GM12864 (cell line): ENCODE data around the gene MYO1G.

ENCODE experiments used
- DNase-seq: peaks from one replicate; pipeline ENCODE4 v3.0.0-alpha.2; 2011; ENCODE audit warnings: low read depth
- H3K4me3 ChIP-seq: 2 replicates; pipeline ENCODE4 v1.5.1; 2011; ENCODE audit warnings: mild to moderate bottlenecking, low read depth, low read length, control low read depth
- CTCF ChIP-seq: IDR thresholded peaks from 2 replicates; pipeline ENCODE4 v1.5.1; 2011; ENCODE audit warnings: low read depth, mild to moderate bottlenecking, moderate library complexity, low read length, control low read depth, inconsistent platforms; ENCODE audit errors: missing control alignments

The MYO1G gene

GRCh38 chr7:44979481-44980392, 922 bp upstream of the MYO1G start:
- DNase-seq = no peak
- TF ChIP-seq CTCF = peak; percentile 64
- H3K4me3 ChIP-seq = peak overlapping the region; percentile 84

- TF ChIP-seq CTCF = no peak
- peak overlapping the region; percentile 84 for H3K4me3 ChIP-seq
Measured at GRCh38 chr7:44977959-44978335, 868 bp downstream of the MYO1G start.

GRCh38 chr7:44977304-44977958, 1.4 kb downstream of the MYO1G start:
- H3K4me3 ChIP-seq = peak overlapping the region; percentile 84
- TF ChIP-seq CTCF = no peak
- no peak for DNase-seq

More at GRCh38 chr7:44977959-44978335, 868 bp downstream of the MYO1G start:
- DNase-seq = no peak

GRCh38 chr7:44976746-44977196, 2.0 kb downstream of the MYO1G start:
- H3K4me3 ChIP-seq = peak overlapping the region; percentile 84
- no peak for TF ChIP-seq CTCF
- no peak for DNase-seq

DNA sequence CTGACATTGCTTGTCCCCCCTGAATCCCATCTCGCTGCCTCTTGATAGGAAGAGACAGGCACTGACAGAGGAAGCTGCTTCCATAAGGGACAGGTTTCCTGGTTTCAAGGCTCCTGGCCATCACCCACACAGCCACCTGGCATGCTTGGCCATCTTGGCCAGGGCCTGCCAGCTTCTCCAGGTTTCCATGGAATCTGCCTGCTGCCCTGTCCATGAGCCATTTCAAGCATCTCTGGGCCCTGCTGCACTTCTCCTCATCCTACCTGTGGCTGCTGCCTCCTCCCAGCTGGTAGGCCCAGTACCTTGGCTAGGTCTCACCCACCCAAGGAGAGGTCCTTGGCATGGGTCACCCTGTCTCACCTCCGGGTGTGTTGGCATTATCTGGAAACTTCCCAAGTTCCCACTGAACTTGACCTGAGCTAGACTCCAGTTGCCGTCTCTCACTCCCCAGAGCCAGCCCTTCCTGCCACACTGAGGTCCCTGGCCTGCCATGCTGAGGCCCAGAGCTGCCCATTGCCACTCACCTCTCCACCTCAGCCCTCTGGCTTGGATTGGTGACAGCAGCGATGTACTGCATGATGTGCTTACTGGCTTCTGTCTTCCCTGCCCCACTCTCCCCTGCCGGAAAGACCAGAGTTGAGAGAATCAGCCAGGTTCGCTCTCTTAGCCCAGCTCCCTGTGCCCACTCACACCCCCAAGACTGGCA, 2.6 kb downstream of the MYO1G start:
- H3K4me3 ChIP-seq = peak overlapping the region; percentile 84

More for the DNA sequence above, 2.6 kb downstream of the MYO1G start:
- TF ChIP-seq CTCF = no peak
- DNase-seq = no peak
